ENCODE results near the gene RHO.

- TF ChIP-seq CTCF (IDR thresholded peaks at IDR 0.05), result no peak
- TF ChIP-seq REST (IDR thresholded peaks at IDR 0.05; ENCODE audit: insufficient read depth in 1 of 2, low read depth in 2 of 2, low read length in 1 of 2), result no peak
- no peak for TF ChIP-seq POLR2AphosphoS5 (IDR thresholded peaks at IDR 0.05; ENCODE audit: low read depth, low read length)
Observed at GRCh38 chr3:129569856-129570255, 41.4 kb downstream of the RHO start.

Data from Panc1 (cell line).